GM19193 (cell line): ENCODE measurements around the gene VDAC2.

Experiments
- POLR2A ChIP-seq: IDR thresholded peaks from 4 replicates; pipeline ENCODE4 v1.6.1; 2011; ENCODE audit not compliant: insufficient read depth, insufficient read length; ENCODE audit errors: extremely low read depth

Gene VDAC2

DNA sequence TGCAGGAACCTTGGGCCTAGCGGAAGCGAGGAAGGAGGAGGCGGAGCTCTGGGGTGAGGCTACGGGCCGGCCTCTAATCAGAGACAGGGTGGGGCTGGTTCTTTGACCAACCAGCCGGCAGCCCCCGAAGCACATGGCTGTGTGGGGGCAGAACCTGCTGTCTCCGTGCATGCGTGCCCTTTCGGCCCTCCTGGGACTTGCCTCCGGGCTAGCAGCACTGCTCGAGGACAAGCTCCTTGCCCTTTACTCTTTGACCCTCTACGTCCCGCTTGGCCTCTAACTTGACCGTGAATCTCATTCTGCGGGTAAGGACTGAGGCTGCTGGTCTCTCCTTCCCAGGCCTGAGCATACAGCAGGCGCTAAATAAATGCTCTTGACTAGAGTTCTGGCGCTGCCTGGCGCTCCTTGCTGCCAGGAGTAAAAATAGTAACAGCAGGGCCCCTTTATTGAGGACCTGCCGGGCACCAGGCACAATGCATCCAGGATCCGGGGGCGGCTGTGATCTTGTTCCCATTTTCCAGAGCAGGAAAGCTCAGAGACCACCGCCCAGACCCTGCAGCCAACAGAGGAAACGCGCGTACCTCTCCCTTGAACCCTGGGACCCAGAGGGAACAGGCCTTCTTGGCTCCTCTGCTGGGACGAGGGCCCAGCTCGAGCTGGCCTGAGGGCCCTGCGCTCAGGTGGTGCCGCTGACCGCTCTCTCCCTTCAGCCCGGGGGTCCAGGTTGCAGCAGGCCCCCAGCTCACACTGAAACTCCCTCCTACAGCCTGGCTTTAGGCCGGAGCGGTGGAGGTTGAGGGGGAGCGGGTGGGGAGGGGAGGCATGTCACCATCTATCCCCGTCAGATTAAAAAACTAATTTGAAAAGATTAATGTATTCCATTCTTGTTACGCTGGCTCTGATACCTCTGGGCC is 27.8 kb downstream of the VDAC2 start:
- no peak for TF ChIP-seq POLR2A

DNA sequence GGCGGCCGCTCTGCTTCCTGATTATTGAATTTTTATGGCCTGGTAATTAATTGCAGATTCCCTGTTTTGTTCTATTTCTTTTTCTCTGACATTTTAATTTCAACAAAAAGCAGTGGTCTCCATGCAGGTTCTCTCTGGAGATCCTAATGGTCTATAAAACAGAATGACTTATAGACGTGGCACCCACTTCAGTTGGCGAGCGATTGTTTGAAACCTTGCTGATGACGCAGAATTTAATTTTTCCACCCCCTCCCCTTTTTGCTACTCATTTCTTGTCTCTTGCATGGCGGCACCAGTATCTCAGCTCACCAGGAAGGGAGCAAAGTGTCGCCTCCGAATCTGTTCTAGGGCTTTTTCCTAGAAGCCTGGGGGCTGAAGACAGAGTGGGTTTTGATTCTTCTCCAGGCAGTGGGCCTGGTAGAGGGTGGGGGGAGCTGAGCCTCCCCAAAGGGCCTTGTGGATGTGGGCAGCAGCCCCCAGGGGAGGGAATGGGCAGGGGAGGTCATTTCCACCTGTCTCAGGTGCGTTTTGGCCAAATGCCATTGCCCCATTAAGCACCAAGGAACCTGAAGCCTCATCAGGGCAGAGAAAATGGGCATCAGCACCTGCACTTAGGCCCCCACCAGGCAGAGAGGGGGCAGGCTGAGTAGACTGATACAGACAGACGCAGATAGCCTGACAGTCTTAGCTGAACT is 28.6 kb downstream of the VDAC2 start:
- no peak for TF ChIP-seq POLR2A

DNA sequence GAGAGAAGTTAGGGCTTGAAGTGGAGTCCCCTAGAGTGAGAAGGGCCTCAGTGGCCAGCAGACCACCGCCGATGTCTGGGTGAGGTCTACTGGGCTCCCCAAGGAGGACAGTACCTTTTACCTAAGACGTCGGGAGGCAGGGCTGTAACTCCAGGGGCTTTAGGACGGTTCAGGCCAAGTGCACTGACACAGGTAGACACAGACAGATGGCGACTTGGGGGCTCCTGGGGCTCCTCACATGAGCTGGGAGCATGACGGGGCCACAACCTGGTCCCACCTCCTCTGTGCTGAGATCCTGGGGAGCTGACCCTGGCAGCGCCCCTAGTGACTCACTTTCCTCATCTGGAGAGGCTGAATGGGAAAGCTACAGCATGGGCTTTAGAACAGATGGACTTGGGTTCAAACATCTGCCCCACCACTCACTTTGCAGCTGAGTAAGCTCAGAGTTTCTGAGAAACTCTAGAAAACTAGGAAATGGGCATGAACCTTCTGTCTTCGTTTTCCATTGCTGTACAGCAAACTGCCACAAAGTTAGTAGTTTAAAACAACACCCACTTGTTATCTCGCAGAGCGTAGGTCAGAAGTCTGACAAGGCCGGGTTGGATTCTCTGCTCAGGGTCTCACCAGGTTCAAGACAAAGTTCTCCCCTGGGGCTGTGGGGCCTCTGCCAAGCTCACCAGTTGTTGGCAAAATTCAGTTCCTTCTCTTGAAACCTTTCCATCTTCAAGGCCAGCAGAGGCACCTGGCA is 29.9 kb downstream of the VDAC2 start:
- TF ChIP-seq POLR2A: no peak

DNA sequence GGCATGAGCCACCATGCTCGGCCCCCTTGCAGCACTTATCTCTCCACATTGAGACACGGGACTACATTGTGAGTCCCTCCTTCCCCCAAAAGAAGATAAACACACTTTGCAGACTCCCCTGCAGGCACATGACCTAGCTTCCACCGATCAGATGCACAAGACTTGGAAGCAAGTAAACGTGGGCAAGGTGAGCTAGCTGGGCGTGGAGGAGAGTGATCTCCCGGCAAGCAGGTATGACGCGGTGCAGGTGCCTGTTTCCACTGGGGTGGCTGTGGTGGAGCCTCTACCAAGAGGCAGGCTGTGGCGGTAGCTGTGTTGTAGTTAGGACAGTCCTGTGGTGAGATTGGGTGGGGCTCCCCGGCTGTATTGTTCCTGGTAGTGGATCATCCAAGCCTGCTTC is 32.8 kb downstream of the VDAC2 start:
- TF ChIP-seq POLR2A: no peak

DNA sequence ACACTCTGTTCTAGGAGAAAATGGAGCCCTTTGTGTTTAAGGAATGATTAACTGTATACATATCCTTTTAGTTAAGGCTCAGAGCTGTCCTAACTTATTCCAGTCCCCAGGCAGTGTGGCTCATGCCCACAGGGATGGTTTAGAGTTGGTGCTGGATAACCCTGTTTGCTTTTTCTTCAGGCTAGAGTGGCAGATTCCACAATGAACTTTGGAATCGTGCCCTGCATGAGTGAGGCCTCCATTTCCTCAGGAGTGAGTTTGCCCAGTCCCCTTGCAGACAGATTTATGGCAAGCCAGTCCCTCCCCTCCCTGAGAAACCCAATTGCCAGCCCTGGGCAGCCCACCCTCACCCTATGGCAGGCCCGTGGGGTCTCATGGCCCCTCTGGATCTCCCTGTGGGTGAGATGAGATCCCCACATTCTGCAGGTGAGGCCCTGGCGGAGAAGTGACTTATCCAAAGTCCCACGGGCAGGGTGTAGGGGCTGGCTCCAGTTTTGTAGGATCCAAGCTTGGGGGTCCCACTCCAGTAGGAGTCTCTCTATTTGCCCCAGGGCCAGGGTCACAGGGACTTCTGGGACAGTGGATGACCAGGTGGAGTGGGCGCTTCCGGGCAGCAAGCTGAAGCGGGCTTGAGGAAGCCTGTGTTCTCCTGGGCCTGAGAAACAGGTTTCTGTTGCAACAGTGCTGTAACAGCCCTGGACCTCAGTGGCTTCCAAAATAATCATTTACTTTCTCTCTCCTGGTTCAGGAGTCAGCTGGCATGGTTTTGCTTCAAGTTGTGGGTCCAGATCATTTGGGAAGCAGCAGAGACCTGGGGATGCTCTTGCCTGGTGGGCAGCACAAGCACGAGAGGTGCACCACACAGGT is 34.1 kb downstream of the VDAC2 start:
- TF ChIP-seq POLR2A: no peak

DNA sequence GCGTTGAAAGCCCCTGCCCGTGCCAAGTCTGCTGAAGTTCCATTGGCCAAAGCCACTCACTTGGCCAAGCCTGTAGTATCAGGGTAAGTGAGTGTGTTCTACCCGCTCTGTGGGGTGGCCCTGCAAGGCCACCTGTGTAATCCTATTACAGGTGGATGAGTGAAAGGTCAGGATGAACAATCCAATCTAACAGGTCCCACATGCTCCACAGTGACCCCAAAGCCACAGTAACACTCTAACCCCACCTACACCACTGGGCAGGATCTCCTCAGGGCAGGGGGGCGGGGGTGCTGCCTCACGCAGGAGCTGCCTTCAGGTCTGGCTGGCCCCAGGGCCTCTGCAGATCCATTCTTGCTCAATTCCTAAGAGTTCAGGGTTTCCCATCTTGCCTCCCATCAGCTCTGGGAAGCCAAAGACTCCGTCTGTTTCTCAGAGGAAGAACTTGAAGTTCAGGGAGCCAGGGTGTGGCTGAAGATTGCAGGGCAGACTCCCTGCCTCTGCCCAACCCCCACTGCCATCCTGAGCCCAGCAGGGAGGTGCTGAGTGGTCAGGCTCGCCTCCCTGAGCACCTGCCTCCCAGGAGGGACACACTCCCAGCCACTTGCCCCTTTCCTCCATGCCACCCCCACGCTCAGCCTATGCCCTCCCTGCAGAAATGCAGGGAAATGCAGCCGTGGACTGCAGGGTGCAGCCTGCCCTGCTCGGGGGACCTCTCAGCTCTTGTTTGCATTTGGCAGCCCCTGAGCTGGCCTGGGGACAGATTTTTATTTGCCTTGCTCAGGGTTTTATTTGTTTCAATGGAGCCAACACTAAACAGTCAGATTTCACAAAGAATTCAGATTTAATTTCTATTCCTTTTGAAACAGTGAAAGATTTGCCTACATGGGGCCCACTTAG is 35.0 kb downstream of the VDAC2 start:
- no peak for TF ChIP-seq POLR2A

DNA sequence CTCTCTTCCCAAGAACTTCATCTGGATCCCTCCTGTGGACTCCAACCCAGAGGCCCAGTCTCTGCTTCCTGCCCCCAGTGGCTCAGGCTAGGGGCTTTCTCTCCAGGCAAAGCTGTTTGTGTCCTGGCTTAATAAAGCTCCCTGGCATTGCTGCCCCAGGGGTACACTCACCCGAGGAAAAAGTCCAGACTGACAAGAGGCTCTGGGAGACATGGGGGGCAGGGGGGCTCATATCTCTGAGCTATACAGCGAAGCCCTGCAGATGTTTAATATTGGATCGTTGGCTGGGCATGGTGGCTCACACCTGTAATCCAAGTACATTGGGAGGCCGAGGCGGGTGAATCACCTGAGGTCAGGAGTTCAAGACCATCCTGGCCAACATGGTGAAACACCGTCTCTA is 35.9 kb downstream of the VDAC2 start:
- no peak for TF ChIP-seq POLR2A

DNA sequence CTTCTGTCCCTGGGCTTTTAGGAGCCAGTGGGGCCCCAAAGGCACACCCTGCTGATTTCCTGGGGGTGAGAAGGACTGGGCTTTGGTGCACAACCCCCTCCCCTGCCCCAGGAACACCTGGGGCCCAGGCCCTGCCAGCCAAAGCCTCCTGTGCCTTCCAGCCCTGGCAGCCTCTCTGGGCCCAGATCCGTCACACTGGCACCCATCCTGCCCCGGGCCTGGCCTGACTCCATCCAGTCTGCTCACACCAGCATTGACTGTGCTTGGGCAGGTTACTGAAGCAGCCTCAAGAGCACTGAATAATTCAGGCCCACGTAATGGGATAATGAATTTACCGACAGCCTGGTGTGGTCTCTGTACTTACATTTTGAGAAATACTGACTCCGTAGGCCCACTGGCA is 37.2 kb downstream of the VDAC2 start:
- no peak for TF ChIP-seq POLR2A

DNA sequence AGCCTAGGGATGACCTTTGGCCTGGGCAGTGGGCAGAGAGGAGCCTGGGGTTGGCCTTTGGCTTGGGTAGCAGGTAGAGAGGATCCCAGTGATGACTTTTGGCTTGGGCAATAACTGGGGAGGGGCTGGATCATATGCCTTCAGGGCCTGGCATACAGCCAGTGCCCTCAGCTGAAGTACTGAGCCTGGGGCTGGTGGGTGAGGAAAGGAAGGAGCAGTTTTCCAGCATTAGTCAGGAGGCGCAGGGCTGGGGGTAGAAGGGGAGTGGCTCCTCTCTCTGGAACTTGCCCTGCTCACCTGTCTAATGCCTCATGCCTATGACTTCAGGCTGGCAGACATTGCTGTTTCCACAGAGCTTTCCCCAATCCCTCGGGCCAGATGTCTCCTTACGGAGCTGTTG is 40.3 kb downstream of the VDAC2 start:
- no peak for TF ChIP-seq POLR2A

DNA sequence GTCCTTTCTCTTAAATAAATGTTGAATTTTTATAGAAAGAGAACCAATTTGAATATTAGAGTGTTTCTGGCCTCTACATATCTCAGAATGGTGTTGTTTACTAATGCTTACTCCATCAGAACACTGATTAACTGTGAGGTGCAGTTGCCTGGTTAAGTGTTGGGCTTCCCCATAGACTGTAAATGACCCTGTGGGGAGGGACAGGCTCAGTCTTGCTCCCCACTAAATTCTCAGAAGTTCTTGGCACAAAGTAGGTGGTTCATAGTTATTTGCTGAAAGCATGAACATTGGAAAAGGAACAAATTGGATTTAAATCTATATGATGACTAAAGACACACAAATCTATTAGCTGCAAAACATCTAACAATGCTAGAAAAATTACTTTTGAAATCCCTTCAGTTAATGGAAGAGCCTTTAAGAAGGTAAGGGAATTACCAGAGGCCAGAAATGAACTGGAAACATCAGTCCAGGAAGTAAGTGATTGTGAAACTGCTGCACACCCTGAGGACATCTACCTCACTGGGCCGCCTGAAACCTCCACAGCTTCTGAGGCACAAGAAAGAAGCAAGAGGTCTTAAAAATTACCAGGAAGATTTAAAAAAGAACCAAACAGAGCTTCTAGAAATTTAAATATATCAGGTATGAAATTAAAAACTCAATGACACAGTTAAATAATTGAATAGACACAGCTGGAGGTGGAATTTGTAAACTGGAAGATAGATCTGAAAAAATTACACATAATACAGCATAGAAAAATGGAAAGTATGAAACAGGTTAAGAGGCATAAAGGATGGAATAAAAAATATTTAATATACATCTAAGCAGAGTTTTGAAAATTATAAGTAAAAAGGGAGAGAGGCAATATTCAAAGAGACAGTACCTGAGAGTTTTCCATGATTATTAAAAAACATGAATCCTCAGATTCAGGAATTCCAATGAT is 43.0 kb downstream of the VDAC2 start:
- no peak for TF ChIP-seq POLR2A

DNA sequence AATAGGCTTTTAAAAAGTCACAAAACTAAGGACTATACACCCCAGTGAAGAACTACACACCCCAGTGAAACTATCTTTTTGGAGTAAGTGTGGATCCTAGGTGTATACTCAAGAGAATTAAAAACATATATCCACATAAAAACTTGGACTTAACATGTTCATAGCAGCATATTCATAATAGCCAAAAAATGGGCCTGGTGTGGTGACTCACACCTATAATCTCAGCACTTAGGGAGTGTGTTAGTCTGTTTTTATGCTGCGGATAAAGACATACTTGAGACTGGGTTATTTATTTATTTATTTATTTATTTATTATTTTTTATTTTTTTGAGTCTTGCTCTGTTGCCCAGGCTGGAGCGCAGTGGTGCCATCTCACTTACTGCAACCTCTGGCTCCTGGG is 44.1 kb downstream of the VDAC2 start:
- TF ChIP-seq POLR2A: no peak

DNA sequence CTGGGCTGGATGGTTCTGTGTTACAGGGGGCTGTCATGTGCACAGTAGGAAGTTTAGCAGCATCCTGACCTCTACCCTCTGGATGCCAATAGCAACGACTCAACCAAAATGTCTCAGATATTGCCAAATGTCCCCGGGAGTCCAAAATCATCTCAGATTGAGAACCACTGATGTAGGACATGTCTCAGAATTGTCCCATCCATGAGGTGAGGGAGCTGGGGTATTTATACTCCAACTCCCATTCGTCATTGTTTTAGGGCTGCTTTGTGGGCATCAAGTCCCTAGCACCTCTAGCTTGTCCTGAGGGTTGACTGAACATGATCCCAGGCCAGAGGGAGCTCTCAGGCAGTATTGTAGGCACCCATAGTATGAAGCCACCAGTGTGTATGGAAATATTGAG is 50.4 kb downstream of the VDAC2 start:
- no peak for TF ChIP-seq POLR2A
